GM18505 (cell line): ENCODE measurements around the gene PPP1R14B.

Experiments used
- ATAC-seq: cut with Tn5 transposase; IDR thresholded peaks from one replicate; pipeline ENCODE4 v1.9.1; 2021; ENCODE audit not compliant: unreplicated experiment
- POLR2A ChIP-seq: IDR thresholded peaks from 4 replicates; pipeline ENCODE4 v1.6.1; 2011; ENCODE audit warnings: borderline replicate concordance; ENCODE audit not compliant: insufficient read depth, insufficient read length; ENCODE audit errors: extremely low read depth

Gene PPP1R14B

GRCh38 chr11:64208796-64209562, 37.8 kb downstream of the PPP1R14B start:
- no peak for ATAC-seq
- TF ChIP-seq POLR2A: no peak

- ATAC-seq: peak; percentile 6
- no peak for TF ChIP-seq POLR2A
Observed at GRCh38 chr11:64208086-64208795, 38.5 kb downstream of the PPP1R14B start.

- peak; percentile 42 for ATAC-seq
- peak; percentile 81 for TF ChIP-seq POLR2A
Observed at GRCh38 chr11:64207256-64208085, 39.3 kb downstream of the PPP1R14B start.

GRCh38 chr11:64206457-64207255, 40.1 kb downstream of the PPP1R14B start, which contains the start of gene FERMT3:
Gene FERMT3, plus strand, starts transcription at chr11:64206721. Its CDS starts 644 bp downstream, at chr11:64207365.
- ATAC-seq: no peak
- peak; percentile 70 for TF ChIP-seq POLR2A

- ATAC-seq: no peak
- TF ChIP-seq POLR2A: no peak
Observed at GRCh38 chr11:64204464-64204989, 42.2 kb downstream of the PPP1R14B start.

- peak; percentile 4 for TF ChIP-seq POLR2A
- ATAC-seq: no peak
Observed at GRCh38 chr11:64204080-64204440, 42.7 kb downstream of the PPP1R14B start.

GRCh38 chr11:64203421-64204079, 43.2 kb downstream of the PPP1R14B start:
- no peak for TF ChIP-seq POLR2A
- no peak for ATAC-seq

GRCh38 chr11:64202992-64203391, 43.8 kb downstream of the PPP1R14B start:
- no peak for ATAC-seq
- TF ChIP-seq POLR2A: no peak

GRCh38 chr11:64201543-64201942, 45.2 kb downstream of the PPP1R14B start:
- ATAC-seq: no peak
- no peak for TF ChIP-seq POLR2A

GRCh38 chr11:64198511-64198910, 48.2 kb downstream of the PPP1R14B start:
- TF ChIP-seq POLR2A: no peak
- ATAC-seq: no peak

- no peak for ATAC-seq
- TF ChIP-seq POLR2A: no peak
Observed at GRCh38 chr11:64196626-64197025, 50.1 kb downstream of the PPP1R14B start.
